Chondrocyte (in vitro differentiated cells): ENCODE results near the gene OLFML2B. TPM values are rescaled to one million over a fixed set of nuclear protein-coding genes. Genes with fewer than 3 reads are reported as not detected.

Source experiments
- DNase-seq: peaks from one replicate; pipeline ENCODE4 v3.0.0; 2021; ENCODE audit warnings: mixed read lengths, low spot score
- H3K27ac Mint-ChIP-seq: one replicate; pipeline ENCODE4 v1.8.0; 2021; ENCODE audit warnings: mild to moderate bottlenecking, moderate library complexity, mixed read lengths; ENCODE audit not compliant: unreplicated experiment
- H3K27me3 Mint-ChIP-seq: 2 replicates; pipeline ENCODE4 v1.8.0; 2021; ENCODE audit warnings: low read depth, mixed read lengths
- H3K36me3 Mint-ChIP-seq: 2 replicates; pipeline ENCODE4 v1.8.0; 2021; ENCODE audit warnings: low read depth, mixed read lengths
- H3K4me1 Mint-ChIP-seq: 2 replicates; pipeline ENCODE4 v1.8.0; 2021; ENCODE audit warnings: low read depth, mild to moderate bottlenecking, mixed read lengths
- H3K4me3 Mint-ChIP-seq: one replicate; pipeline ENCODE4 v1.8.0; 2021; ENCODE audit warnings: mild to moderate bottlenecking, moderate library complexity, mixed read lengths; ENCODE audit not compliant: unreplicated experiment
- H3K9me3 Mint-ChIP-seq: 2 replicates; pipeline ENCODE4 v1.8.0; 2021; ENCODE audit warnings: low read depth, mixed read lengths
- CTCF ChIP-seq: fragments of 200-600 bp; sonication (generic); IDR thresholded peaks from 2 replicates; pipeline ENCODE4 v1.5.0; 2021; ENCODE audit warnings: antibody characterized with exemption, mild to moderate bottlenecking, moderate library complexity
- long read RNA-seq: library from polyadenylated mRNA; stranded (forward); transcript quantifications from one replicate; pipeline ENCODE4 v2.0.0, GENCODE V29; 2021
- total RNA-seq: library from RNA; stranded (reverse); gene quantifications from 3 replicates; pipeline ENCODE4 v1.2.1, GENCODE V29; 2021

Gene OLFML2B
- total RNA-seq: 44.6 to 120 TPM (median 113 TPM) in 3 replicates
- long read RNA-seq, transcript OLFML2B-201 (8 exons, 3,160 nt): major isoform, 194 of 293 reads
- long read RNA-seq, transcript OLFML2B-203 (8 exons, 2,685 nt): minor isoform, 16 of 293 reads
- long read RNA-seq, partial matches to known transcripts: 14 of 293 reads
- long read RNA-seq, other reads (novel, unspliced or antisense): 68 of 293 reads

GRCh38 chr1:162023547-162024501 is at the start of gene OLFML2B:
Gene OLFML2B (minus strand): TSS chr1:162023869. CDS start chr1:162023430, 439 bp downstream.
- Mint-ChIP-seq H3K4me3 (peak within 1 kb of the TSS; percentile 89), H3K4me1 (peaks cover 51% of the 10 kb centered on the region), H3K9me3 (peaks cover 7% of the 10 kb centered on the region), H3K36me3 (peaks cover 5% of the 10 kb centered on the region), H3K27ac (peak within 1 kb of the TSS; percentile 96), H3K27me3 (no peaks in the 10 kb centered on the region)
- TF ChIP-seq CTCF: peak; percentile 81
- DNase-seq: no peak

GRCh38 chr1:162072740-162073139 is 49.1 kb upstream of the OLFML2B start:
- Mint-ChIP-seq H3K9me3 (peaks cover 6% of the 10 kb centered on the region), H3K4me3 (no peak overlapping the region), H3K4me1 (peaks cover 41% of the 10 kb centered on the region), H3K36me3 (peaks cover 7% of the 10 kb centered on the region), H3K27ac (no peak overlapping the region), H3K27me3 (no peaks in the 10 kb centered on the region)
- TF ChIP-seq CTCF: no peak
- DNase-seq: no peak

- H3K9me3 Mint-ChIP-seq: peaks cover 6% of the 10 kb centered on the region
- no peak for DNase-seq
- peaks cover 33% of the 10 kb centered on the region for H3K4me1 Mint-ChIP-seq
- peaks cover 7% of the 10 kb centered on the region for H3K36me3 Mint-ChIP-seq
- no peak for TF ChIP-seq CTCF
- no peaks in the 10 kb centered on the region for H3K27me3 Mint-ChIP-seq
- no peak overlapping the region for H3K27ac Mint-ChIP-seq
- H3K4me3 Mint-ChIP-seq: peak overlapping the region; percentile 74
Measured at GRCh38 chr1:162070825-162071224, 47.2 kb upstream of the OLFML2B start.

- Mint-ChIP-seq H3K9me3 (peaks cover 6% of the 10 kb centered on the region), H3K4me1 (peaks cover 33% of the 10 kb centered on the region), H3K27ac (no peak overlapping the region), H3K4me3 (peak overlapping the region; percentile 74), H3K36me3 (peaks cover 5% of the 10 kb centered on the region), H3K27me3 (no peaks in the 10 kb centered on the region)
- peak; percentile 86 for DNase-seq
- no peak for TF ChIP-seq CTCF
Measured at GRCh38 chr1:162070094-162070748, 46.6 kb upstream of the OLFML2B start.
